HG02588 (cell line): ENCODE measurements around the gene LYZL2.
"Not testable (repeated sequence)": the region's sequence is repeated elsewhere in the genome, so short reads cannot be mapped to it uniquely, and the experiment has no call there.

Experiments used
- ATAC-seq: cut with Tn5 transposase; IDR thresholded peaks from one replicate; pipeline ENCODE4 v1.9.1; 2021; ENCODE audit warnings: mild to moderate bottlenecking, moderate library complexity; ENCODE audit not compliant: unreplicated experiment

Gene LYZL2

DNA sequence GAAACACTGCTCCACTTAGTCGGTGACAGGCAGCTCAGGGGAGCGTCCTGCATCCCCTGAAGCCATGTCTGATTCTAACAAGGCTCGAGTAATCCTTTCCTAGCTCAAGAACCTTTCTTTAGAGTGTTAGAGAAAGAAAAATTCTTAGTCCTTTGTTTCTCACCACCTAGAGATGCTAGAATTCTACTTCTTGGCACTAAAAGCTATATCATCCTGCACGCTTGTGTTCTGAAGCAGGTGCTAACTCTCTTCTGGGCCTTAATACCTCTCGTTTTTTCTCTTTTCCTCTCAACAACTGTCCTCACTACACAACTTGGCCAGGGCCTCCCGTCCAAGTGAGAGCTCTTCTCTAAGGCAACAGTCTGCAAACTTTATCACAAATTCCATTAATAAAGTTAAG lies at the start of gene LYZL2:
TSS of gene LYZL2 (minus strand) at position 101 of the 400 bp plus-strand sequence. CDS start 2,838 bp downstream, outside the sequence.
- no peak for ATAC-seq

DNA sequence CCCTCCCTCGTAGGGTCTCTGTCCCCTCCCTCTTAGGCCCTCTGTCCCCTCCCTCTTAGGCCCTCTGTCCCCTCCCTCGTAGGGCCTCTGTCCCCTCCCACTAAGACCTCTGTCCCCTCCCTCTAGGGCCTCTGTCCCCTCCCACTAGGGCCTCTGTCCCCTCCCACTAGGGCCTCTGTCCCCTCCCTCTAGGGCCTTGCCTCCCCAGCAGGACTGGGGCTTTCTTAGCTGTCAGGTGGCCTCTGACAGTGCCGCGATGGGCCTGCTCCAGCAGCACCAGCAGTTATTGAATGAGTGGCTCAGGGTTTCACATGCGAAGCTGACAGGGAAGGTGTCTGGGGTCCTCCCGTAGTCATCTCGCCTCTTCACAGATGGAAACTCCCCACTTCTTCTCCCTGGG lies 48.1 kb upstream of the LYZL2 start:
- peak; percentile 59 for ATAC-seq

- ATAC-seq, result not testable (repeated sequence)
Observed at GRCh38 chr10:30677146-30677545, 47.6 kb upstream of the LYZL2 start.

- ATAC-seq, result no peak
Observed at GRCh38 chr10:30675791-30676718, 46.5 kb upstream of the LYZL2 start.

DNA sequence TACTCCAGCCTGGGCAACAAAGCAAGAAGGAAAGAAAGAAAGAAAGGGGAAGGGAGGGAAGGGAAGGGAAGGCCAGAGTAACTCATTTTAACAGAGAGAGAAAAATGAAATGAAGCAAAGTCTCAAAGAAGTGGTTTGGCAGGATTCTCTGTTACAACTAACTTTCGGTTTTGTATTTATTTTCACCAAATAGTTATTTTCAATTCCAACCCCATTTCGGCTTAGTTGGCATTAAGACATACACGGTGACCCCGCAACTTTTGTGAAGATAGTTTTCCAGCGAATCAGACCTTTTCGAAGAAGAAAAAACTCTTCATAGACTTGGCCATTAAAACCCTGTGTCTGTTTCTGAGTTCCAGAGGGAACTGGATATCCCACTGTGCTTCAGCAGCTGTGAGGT lies 45.2 kb upstream of the LYZL2 start:
- ATAC-seq, result no peak

GRCh38 chr10:30673262-30673661 lies 43.7 kb upstream of the LYZL2 start:
- ATAC-seq, result not testable (repeated sequence)

DNA sequence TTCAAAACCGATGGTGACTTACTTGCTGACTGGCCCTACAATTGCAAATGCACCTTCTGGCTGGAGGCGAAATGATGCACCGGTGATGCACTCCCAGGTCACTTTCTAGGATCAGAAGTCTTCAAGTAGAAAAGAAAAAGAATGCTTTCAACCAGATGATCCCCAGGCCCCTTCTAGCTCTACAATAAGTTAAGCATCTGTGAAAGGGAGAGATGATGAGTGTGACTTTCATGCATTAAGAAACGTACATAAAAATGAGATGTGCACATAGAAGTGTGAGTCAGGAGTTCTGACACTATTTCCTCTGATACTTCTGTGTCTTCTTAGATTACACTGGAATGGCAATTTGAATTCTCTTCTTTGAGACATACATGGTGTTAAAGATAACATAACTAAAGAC lies 42.8 kb upstream of the LYZL2 start:
- ATAC-seq, result not testable (repeated sequence)

- ATAC-seq, result no peak
Observed at GRCh38 chr10:30671026-30671616, 41.6 kb upstream of the LYZL2 start.

GRCh38 chr10:30667982-30668381 lies 38.4 kb upstream of the LYZL2 start:
- not testable (repeated sequence) for ATAC-seq

DNA sequence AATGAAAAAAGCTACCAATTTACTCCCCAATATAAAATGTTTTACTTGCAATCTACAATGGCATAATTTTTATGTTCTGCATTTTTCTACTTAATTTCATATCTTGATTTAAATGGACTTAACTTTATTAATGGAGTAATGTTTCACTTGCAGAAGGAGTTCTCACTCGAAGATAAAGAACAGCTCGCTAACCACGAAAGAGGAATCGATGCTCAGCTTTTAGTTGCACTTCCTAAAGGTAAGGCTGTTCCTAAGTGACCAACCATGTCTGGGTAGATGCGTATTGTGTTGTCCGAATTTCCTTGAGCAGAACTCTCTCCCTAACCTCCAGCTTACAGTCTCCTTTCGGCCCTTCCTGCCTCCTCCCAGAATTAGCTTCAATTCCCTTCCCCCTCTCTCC lies 33.9 kb upstream of the LYZL2 start:
- ATAC-seq, result peak; percentile 88

DNA sequence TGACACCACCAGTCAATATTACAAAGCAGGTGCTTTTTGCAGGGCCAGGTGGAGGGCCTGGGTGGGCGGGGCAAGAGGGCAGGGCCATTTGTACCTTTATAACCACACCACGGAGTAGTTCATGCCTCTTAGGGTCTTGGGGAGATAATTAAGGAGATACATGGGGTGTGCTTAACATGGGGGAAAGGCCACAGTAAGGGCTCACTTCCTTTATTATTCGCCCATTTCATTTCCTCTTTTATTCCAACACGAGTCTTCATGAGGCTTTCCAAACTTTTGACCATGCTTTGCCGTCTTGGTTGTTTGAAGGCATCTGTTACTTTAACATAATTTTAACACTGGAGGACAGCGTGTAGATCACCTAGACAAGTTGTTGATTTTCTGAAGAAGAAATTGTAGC lies 33.3 kb upstream of the LYZL2 start:
- ATAC-seq, result no peak

DNA sequence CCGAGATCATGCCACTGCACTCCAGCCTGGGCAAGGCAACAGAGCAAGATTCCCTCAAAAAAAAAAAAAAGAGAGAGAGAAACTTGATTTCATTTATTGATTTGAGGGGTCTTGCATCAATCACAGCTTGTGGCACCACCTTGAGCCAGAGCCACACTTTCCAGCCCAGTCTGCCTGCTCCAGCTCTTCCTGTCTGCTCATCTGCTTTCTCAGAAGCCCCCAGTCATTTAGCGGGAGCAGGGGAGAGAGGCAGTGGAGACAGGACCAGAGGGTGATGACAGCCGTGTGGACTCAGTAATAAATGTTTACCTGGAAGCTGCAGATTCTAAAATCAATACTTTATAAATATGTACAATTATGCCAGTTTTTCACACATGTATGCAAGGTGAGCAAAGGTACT lies 30.8 kb upstream of the LYZL2 start:
- ATAC-seq, result not testable (repeated sequence)

- ATAC-seq, result no peak
Observed at GRCh38 chr10:30656233-30656632, 26.7 kb upstream of the LYZL2 start.

DNA sequence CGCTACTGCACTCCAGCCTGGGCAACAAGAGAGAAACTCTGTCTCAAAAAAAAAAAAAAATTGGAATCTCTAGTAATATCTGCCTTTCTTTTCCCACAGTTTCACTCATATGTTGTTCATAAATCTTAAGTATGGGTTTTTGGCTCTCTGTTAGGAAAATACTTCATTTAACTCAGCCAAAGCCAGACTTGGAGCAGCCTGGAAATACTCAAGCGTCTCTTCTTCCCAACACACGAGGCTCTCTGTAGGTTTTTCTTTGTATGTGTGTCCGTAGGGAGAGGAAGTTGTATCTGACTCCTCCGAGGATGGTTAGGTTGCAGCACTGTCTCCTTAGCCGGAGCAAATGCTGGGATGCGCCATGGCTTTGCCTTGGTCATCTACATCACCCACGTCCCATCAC lies 25.4 kb upstream of the LYZL2 start:
- not testable (repeated sequence) for ATAC-seq

- not testable (repeated sequence) for ATAC-seq
Observed at GRCh38 chr10:30651470-30652397, 22.2 kb upstream of the LYZL2 start.

DNA sequence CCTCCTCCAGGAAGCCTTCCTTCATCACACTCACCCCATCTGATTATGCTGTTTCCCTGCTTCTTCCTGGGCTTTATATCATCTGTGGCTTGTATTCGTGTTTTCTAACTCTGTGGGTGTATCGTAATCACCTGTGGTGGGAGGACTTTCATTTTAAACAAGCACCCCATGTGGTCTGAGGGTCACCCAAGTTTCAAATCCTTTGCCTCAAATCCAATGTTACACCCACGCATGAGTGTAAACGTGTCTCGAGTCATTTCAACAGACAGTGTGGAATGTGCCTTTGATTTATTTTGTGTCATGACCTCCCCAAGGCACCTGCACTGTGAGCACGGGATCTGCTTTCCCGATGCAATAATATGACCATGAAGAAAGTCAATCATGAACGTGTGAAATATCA lies 17.5 kb upstream of the LYZL2 start:
- no peak for ATAC-seq

DNA sequence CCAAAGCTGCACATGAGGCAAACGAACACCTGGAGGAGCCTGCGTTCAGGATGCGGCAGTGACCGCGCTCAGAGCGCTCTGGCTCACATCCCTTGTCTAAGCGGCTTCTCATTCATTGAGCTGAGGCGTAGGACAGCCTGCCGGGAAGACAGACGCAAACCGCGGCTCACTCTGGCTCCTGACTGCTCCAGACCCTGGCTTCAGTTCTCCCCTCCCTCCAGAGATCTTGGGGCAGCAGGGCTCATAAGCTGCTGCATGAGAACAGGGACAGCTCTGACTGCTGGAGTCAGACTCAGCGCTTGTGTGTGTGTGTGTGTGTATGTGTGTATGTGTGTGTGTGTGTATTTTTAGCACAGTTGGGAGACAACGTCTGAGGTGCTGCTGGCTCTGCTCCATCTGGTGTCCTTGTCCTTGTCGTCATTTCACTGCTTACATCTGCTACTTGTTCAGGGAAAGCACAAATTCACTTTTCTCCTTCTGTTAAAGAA lies 15.8 kb upstream of the LYZL2 start:
- ATAC-seq, result no peak

DNA sequence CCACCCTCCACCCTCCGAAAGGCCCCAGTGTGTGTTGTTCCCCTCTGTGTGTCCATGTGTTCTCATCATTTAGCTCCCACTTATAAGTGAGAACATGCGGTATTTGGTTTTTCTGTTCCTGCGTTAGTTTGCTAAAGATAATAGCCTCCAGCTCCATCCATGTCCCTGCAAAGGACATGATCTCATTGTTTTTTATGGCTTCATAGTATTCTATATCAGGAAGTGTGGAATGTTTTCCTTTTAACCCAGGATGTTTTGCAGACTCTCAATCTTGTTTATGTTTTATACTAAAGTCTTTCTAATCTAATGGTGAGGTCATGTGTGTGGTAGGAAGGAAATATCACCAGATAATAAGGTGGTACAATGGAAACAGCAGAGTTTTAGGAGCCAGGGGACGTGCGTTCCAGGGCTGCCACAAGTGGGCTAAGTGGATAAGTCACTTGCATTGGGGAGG lies 14.9 kb upstream of the LYZL2 start:
- ATAC-seq, result not testable (repeated sequence)

GRCh38 chr10:30643557-30644199 lies 14.1 kb upstream of the LYZL2 start:
- ATAC-seq, result not testable (repeated sequence)

- not testable (repeated sequence) for ATAC-seq
Observed at GRCh38 chr10:30642856-30643255, 13.3 kb upstream of the LYZL2 start.
